AG09309 (cell line): ENCODE data around the gene USP36.

Source experiments
- DNase-seq: peaks from one replicate; pipeline ENCODE4 v3.0.0-alpha.2; 2010; ENCODE audit warnings: low read depth
- H3K4me3 ChIP-seq: 2 replicates; pipeline ENCODE4 v1.5.1; 2011; ENCODE audit warnings: mild to moderate bottlenecking, low read depth, low read length, moderate library complexity; ENCODE audit not compliant: control insufficient read depth
- CTCF ChIP-seq: IDR thresholded peaks from 2 replicates; pipeline ENCODE4 v1.5.1; 2011; ENCODE audit warnings: mild to moderate bottlenecking, low read depth, low read length, inconsistent platforms; ENCODE audit not compliant: insufficient read depth, control insufficient read depth; ENCODE audit errors: missing control alignments

Gene USP36

GRCh38 chr17:78861229-78861628, 20.6 kb upstream of the USP36 start:
- no peak for DNase-seq
- no peak for TF ChIP-seq CTCF
- H3K4me3 ChIP-seq = no peak overlapping the region

GRCh38 chr17:78859051-78859450, 18.4 kb upstream of the USP36 start:
- H3K4me3 ChIP-seq = no peak overlapping the region
- no peak for TF ChIP-seq CTCF
- DNase-seq = no peak

- no peak overlapping the region for H3K4me3 ChIP-seq
- no peak for DNase-seq
- no peak for TF ChIP-seq CTCF
These were observed 16.7 kb upstream of the USP36 start for GRCh38 chr17:78857266-78857665.

GRCh38 chr17:78855561-78856165, 15.0 kb upstream of the USP36 start:
- H3K4me3 ChIP-seq = no peak overlapping the region

GRCh38 chr17:78854508-78854907, 13.9 kb upstream of the USP36 start:
- H3K4me3 ChIP-seq = no peak overlapping the region
- TF ChIP-seq CTCF = no peak
- no peak for DNase-seq

More at GRCh38 chr17:78855561-78856165, 15.0 kb upstream of the USP36 start:
- no peak for DNase-seq
- no peak for TF ChIP-seq CTCF

GRCh38 chr17:78853926-78854394, 13.3 kb upstream of the USP36 start:
- DNase-seq = no peak
- no peak for TF ChIP-seq CTCF

GRCh38 chr17:78852709-78853121, 12.1 kb upstream of the USP36 start:
- DNase-seq = no peak
- peak; percentile 7 for TF ChIP-seq CTCF
- no peak overlapping the region for H3K4me3 ChIP-seq

More at GRCh38 chr17:78853926-78854394, 13.3 kb upstream of the USP36 start:
- H3K4me3 ChIP-seq = no peak overlapping the region
